Measurements from ENCODE around the gene FUT7.

- TF ChIP-seq CTCF (IDR thresholded peaks at IDR 0.05), result no peak
- no peak for TF ChIP-seq POLR2A (IDR thresholded peaks at IDR 0.05)
Observed at GRCh38 chr9:137015976-137016375, 15.9 kb downstream of the FUT7 start.
